Body of pancreas (tissue), 4 donors: ENCODE results near the gene DNM3. TPM values are rescaled to one million over a fixed set of nuclear protein-coding genes. Genes with fewer than 3 reads are reported as not detected.
"Not testable (repeated sequence)": the region's sequence is repeated elsewhere in the genome, so short reads cannot be mapped to it uniquely, and the experiment has no call there.

Experiments used
- ATAC-seq: fragments of 150-250 bp; one replicate; pipeline ENCODE4 v1.9.1; 2016
- DNase-seq, 4 donors: peaks; one replicate each; pipeline ENCODE4 v3.0.0-alpha.2; 2019
- H3K27ac ChIP-seq, 4 donors: fragments of 200-600 bp; sonication (generic); 1 replicate in 3 of 4; 2 replicates in 1 of 4; pipeline versions ENCODE4 v1.5.1 to v1.6.1; 2016 to 2019; ENCODE audit warnings: mild to moderate bottlenecking in 1 of 4, mixed read lengths in 1 of 4, moderate library complexity in 1 of 4
- H3K27me3 ChIP-seq, 2 donors: fragments of 200-600 bp; sonication (generic); one replicate each; pipeline ENCODE4 v1.6.0; 2016; ENCODE audit warnings: mild to moderate bottlenecking in 1 of 2
- H3K36me3 ChIP-seq, 2 donors: fragments of 200-600 bp; sonication (generic); replicated peaks in 1 of 2; 2 replicates each; pipeline ENCODE4 v1.5.1; 2016; ENCODE audit warnings: low read depth in 2 of 2; ENCODE audit not compliant: insufficient read depth in 1 of 2
- H3K4me1 ChIP-seq: fragments of 200-600 bp; sonication (generic); one replicate; pipeline ENCODE4 v1.6.0; 2016
- H3K4me3 ChIP-seq, 2 donors: fragments of 200-600 bp; sonication (generic); 1 replicate in 1 of 2; 2 replicates in 1 of 2; pipeline ENCODE4 v1.5.1; 2016 to 2019
- H3K9me3 ChIP-seq, 3 donors: fragments of 200-600 bp; sonication (generic); 1 replicate in 2 of 3; 2 replicates in 1 of 3; pipeline ENCODE4 v1.5.1; 2016
- POLR2A ChIP-seq, 3 donors: fragments of 450-650 bp; IDR thresholded peaks; one replicate each; pipeline ENCODE4 v1.6.1; 2016; ENCODE audit warnings: antibody characterized with exemption in 3 of 3, mild to moderate bottlenecking in 2 of 3
- WGBS, 2 donors: methylation state at CpG; one replicate each; pipeline ENCODE4 v1.1.5; 2017; 5-methylcytosine and 5-hydroxymethylcytosine counted together
- intact Hi-C: fragments of 100-400 bp; cut with DNase I; formaldehyde crosslinking; loops from one replicate; pipeline ENCODE4 v1.15.1; 2023
- total RNA-seq, 2 donors: library from RNA; depleted of rRNA; stranded (reverse); fragments of >200 nt; gene quantifications; one replicate each; pipeline ENCODE4 v1.1.0, GENCODE V29; 2016
- TF ChIP-seq, protein P1 (sequence below), 7 experiments: fragments of 450-650 bp in 4 of 7; fragments of 200-600 bp in 3 of 7; sonication (generic) in 3 of 7; IDR thresholded peaks; one replicate each; pipeline ENCODE4 v1.5.1; 2016 to 2019; ENCODE audit warnings: antibody characterized with exemption in 7 of 7

DNM3 gene
- total RNA-seq, 2 donors from 2014 or later = 2.9 to 4.0 TPM

DNA sequence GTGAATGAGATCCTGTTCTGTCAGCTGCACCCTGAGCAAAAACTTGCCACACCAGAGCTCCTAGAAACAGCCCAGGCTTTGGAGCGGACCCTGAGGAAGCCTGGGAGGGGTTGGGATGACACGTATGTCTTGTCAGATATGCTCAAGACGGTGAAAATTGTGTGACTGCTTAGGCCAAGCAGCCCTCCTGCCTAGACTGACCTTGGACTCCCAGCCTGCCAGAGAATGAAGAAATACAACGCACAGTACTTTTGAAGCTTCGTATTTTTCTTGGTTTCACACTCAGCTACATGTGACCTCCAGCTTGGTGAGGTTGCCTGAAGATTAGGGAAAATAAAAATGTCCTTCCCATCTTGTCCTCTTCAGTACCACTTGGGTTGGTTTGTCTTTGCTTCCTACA, 44.7 kb upstream of the DNM3 start:
- 80 to 81% methylated on average over 5 of the region's 5 CpGs for WGBS, 2 donors
- intact Hi-C loops = no loop called here
- ATAC-seq (no peak), DNase-seq (no peak)
- Histone ChIP-seq H3K9me3 (no peaks in the 10 kb centered on the region), H3K27ac (no peak overlapping the region), H3K4me1 (no peaks in the 10 kb centered on the region), H3K36me3 (peaks cover 0 to 22% of the 10 kb centered on the region in 2 donors), H3K27me3 (no peaks in the 10 kb centered on the region), H3K4me3 (no peak overlapping the region)
- no peak for TF ChIP-seq POLR2A (IDR thresholded peaks at IDR 0.05)
- TF ChIP-seq, protein P1, sequence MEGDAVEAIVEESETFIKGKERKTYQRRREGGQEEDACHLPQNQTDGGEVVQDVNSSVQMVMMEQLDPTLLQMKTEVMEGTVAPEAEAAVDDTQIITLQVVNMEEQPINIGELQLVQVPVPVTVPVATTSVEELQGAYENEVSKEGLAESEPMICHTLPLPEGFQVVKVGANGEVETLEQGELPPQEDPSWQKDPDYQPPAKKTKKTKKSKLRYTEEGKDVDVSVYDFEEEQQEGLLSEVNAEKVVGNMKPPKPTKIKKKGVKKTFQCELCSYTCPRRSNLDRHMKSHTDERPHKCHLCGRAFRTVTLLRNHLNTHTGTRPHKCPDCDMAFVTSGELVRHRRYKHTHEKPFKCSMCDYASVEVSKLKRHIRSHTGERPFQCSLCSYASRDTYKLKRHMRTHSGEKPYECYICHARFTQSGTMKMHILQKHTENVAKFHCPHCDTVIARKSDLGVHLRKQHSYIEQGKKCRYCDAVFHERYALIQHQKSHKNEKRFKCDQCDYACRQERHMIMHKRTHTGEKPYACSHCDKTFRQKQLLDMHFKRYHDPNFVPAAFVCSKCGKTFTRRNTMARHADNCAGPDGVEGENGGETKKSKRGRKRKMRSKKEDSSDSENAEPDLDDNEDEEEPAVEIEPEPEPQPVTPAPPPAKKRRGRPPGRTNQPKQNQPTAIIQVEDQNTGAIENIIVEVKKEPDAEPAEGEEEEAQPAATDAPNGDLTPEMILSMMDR (IDR thresholded peaks at IDR 0.05) = no peak

DNA sequence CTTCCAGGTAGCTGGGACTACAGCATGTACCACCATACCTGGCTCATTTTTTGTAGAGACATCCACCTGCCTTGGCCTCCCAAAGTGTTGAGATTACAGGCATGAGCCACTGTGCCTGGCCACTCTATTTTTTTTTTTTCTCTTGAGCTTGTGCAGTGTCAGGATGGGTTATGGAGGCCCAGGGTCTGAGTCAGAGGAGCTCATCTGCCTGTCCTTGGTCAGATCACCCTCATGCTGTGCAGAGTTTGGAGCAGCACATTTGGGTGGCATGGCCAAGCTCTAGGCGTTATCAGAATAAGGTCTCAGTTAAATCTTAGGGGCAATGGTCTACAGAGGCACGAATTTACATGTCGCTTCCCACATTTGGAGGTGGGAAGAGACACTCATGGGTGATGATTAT, 43.0 kb upstream of the DNM3 start:
- peaks cover 0 to 15% of the 10 kb centered on the region in 2 donors for H3K36me3 ChIP-seq
- no peak overlapping the region for H3K27ac ChIP-seq
- no peaks in the 10 kb centered on the region for H3K27me3 ChIP-seq
- TF ChIP-seq POLR2A (IDR thresholded peaks at IDR 0.05) = no peak
- TF ChIP-seq, protein P1 (IDR thresholded peaks at IDR 0.05) = no peak
- WGBS, 2 donors = 91 to 97% methylated on average over 3 of the region's 3 CpGs
- intact Hi-C loops = no loop called here
- no peaks in the 10 kb centered on the region for H3K9me3 ChIP-seq
- H3K4me1 ChIP-seq = no peaks in the 10 kb centered on the region
- no peak overlapping the region for H3K4me3 ChIP-seq
- no peak for ATAC-seq
- DNase-seq = no peak

DNA sequence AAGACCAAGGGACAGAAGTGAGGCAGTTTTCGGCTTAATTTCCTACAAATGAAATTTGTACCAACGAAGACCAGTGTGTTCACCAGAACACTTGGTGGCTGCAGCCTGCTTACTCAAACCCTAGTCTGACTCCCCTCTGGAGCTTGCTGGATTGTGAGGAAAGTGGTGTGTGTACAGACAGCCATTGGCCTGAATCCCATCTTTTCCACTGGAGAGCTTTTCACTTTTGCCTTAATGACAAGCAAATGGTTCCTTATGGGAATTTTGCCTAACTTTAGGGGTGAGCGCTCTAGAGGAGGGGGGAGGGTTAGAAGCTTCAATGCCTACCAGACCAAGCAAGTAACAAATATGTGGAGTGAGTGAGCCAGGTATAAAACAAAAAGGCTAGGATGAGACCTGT, 42.5 kb upstream of the DNM3 start:
- Histone ChIP-seq H3K9me3 (no peaks in the 10 kb centered on the region), H3K4me1 (no peaks in the 10 kb centered on the region), H3K27ac (no peak overlapping the region), H3K4me3 (no peak overlapping the region), H3K27me3 (no peaks in the 10 kb centered on the region), H3K36me3 (peaks cover 0 to 15% of the 10 kb centered on the region in 2 donors)
- TF ChIP-seq POLR2A (IDR thresholded peaks at IDR 0.05) = no peak
- TF ChIP-seq, protein P1 (IDR thresholded peaks at IDR 0.05) = no peak
- 93 to 100% methylated on average over 3 of the region's 3 CpGs for WGBS, 2 donors
- DNase-seq (no peak), ATAC-seq (no peak)
- intact Hi-C loops = no loop called here

DNA sequence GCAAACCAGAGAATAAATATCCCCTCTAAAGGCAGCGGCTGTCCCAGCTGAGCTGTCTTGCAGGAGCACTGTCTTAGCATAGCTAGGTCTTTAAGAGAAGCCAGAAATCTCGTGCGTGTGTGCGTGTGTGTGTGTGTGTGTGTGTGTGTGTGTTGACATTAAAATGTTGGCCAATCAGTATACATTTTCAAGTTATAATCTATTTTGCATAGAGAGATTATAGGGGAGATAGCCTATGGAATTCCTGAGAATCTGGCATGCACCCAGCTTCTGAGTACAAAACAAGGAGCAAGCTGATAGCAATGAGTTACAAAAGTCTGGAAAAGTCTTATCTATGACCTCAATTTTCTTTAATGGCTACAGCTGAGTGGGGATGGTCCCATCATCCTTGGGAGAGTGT, 42.1 kb upstream of the DNM3 start:
- 51 to 56% methylated on average over 4 of the region's 4 CpGs for WGBS, 2 donors
- TF ChIP-seq, protein P1 (IDR thresholded peaks at IDR 0.05) = no peak
- TF ChIP-seq POLR2A (IDR thresholded peaks at IDR 0.05) = no peak
- no peaks in the 10 kb centered on the region for H3K27me3 ChIP-seq
- no peaks in the 10 kb centered on the region for H3K9me3 ChIP-seq
- intact Hi-C loops = no loop called here
- DNase-seq (no peak), ATAC-seq (no peak)
- H3K4me1 ChIP-seq = no peaks in the 10 kb centered on the region
- no peak overlapping the region for H3K4me3 ChIP-seq
- no peak overlapping the region for H3K27ac ChIP-seq
- H3K36me3 ChIP-seq = peaks cover 0 to 15% of the 10 kb centered on the region in 2 donors

DNA sequence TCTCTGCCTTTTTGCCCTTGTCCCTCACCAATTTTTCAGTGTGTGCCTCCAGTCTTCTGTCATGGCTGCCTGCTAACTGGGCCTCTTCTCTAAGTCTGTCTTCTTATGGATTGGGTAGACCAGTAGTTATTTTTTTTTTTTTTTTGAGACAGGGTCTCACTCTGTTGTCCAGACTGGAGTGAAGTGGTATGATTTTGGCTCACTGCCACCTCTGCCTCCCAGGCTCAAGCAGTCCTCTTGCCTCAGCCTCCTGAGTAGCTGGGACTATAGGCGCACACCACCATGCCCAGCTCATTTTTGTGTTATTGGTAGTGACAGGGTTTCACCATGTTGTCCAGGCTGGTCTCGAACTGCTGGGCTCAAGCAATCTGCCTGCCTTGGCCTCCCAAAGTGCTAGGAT, 41.6 kb upstream of the DNM3 start:
- WGBS, 2 donors = 90 to 96% methylated on average over 2 of the region's 2 CpGs
- peaks cover 0 to 12% of the 10 kb centered on the region in 2 donors for H3K36me3 ChIP-seq
- not testable (repeated sequence) for DNase-seq, H3K27me3 ChIP-seq, H3K9me3 ChIP-seq, H3K27ac ChIP-seq, ATAC-seq, H3K4me3 ChIP-seq, H3K4me1 ChIP-seq
- intact Hi-C loops = loop anchor here (5.0 kb wide), 1 partner anchor 183 kb away; no protein-coding TSS in a partner anchor
